Vagina (tissue), 2 donors: Measurements from ENCODE around the gene GNAO1. TPM values are rescaled to one million over a fixed set of nuclear protein-coding genes. Genes with fewer than 3 reads are reported as not detected.

Experiments used
- DNase-seq, 2 donors: peaks; one replicate each; pipeline ENCODE4 v3.0.0-alpha.2; 2017; ENCODE audit errors: extremely low spot score in 2 of 2
- H3K27ac ChIP-seq: fragments of 200-600 bp; sonication (generic); one replicate; pipeline ENCODE4 v1.5.1; 2019
- H3K27me3 ChIP-seq: fragments of 200-600 bp; sonication (generic); one replicate; pipeline ENCODE4 v1.5.1; 2019
- H3K36me3 ChIP-seq, 2 donors: fragments of 200-600 bp; sonication (generic); one replicate each; pipeline ENCODE4 v1.5.1; 2017 to 2019
- H3K4me1 ChIP-seq: fragments of 200-600 bp; sonication (generic); one replicate; pipeline ENCODE4 v1.5.1; 2019
- H3K4me3 ChIP-seq, 2 donors: fragments of 200-600 bp; sonication (generic); 1 replicate in 1 of 2; 2 replicates in 1 of 2; pipeline ENCODE4 v1.5.1; 2016 to 2019
- H3K9me3 ChIP-seq: fragments of 200-600 bp; sonication (generic); one replicate; pipeline ENCODE4 v1.5.1; 2019
- CTCF ChIP-seq, 3 experiments: fragments of 450-650 bp in 2 of 3; fragments of 200-600 bp in 1 of 3; sonication (generic) in 1 of 3; IDR thresholded peaks; one replicate each; pipeline ENCODE4 v1.5.1; 2017 to 2019; ENCODE audit warnings: antibody characterized with exemption in 3 of 3, mild to moderate bottlenecking in 2 of 3, moderate library complexity in 2 of 3
- POLR2A ChIP-seq, 2 donors: fragments of 450-650 bp; IDR thresholded peaks; one replicate each; pipeline ENCODE4 v1.6.1; 2017; ENCODE audit warnings: antibody characterized with exemption in 2 of 2, mild to moderate bottlenecking in 2 of 2, moderate library complexity in 2 of 2
- POLR2AphosphoS5 ChIP-seq, 2 donors: sonication (generic); formaldehyde crosslinking; IDR thresholded peaks; one replicate each; pipeline ENCODE4 v1.9.0; 2017; ENCODE audit warnings: antibody characterized with exemption in 2 of 2, mild to moderate bottlenecking in 2 of 2, low read depth in 1 of 2; ENCODE audit not compliant: insufficient read depth in 1 of 2
- intact Hi-C: fragments of 100-400 bp; cut with DNase I; formaldehyde crosslinking; loops from one replicate; pipeline ENCODE4 v1.15.1; 2023
- total RNA-seq: library from RNA; depleted of rRNA; stranded (reverse); fragments of >200 nt; gene quantifications from one replicate; pipeline ENCODE4 v1.2.3, GENCODE V29; 2016

Gene GNAO1
- total RNA-seq, 1 donor from 2014 or later: 16.2 TPM

DNA sequence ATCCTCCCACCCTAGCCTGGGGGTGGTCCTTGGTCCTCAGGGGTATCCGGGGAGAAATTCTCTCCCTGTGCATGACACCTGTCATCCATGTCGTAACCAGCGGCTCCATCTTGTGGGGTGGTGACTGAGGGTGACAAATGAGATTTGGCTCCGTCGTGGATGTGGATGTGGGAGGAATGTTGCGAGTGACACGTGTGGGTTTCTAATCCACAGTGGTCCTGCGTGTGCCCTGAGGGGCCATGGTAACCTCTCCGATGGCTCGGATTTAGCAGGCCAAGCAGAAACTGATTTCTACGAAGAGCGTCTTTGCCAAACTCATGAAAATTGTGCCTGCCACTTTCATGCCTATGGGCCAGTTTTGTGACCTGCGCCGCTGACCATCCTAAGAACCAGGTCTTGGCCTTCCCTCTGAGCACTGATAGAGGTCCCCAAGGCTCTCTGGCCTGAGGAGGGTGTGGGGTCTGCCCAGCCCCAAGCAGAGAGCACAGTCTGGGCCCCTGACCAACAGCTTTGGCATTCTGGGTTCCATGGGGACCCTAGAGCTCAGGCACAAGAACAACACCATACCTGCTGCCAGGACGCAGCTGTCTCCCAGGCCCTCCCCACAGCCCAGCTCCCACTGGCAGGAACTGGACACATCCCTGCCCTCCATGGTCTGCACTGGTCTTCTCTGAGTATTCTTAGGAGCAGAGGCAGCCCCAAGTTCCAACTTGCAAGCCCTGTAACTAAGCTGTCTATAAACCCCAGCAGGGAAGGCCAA, 155.0 kb downstream of the GNAO1 start:
- H3K36me3 ChIP-seq: no peaks in the 10 kb centered on the region
- H3K4me3 ChIP-seq: no peak overlapping the region
- H3K4me1 ChIP-seq: peaks cover 13% of the 10 kb centered on the region
- H3K27me3 ChIP-seq: no peaks in the 10 kb centered on the region
- H3K9me3 ChIP-seq: no peaks in the 10 kb centered on the region
- no peak for DNase-seq
- no peak overlapping the region for H3K27ac ChIP-seq
- TF ChIP-seq CTCF (IDR thresholded peaks at IDR 0.05) (no peak), POLR2A (IDR thresholded peaks at IDR 0.05) (no peak), POLR2AphosphoS5 (IDR thresholded peaks at IDR 0.05; ENCODE audit: insufficient read depth in 1 of 2, low read depth in 1 of 2) (no peak)
- intact Hi-C loops: no loop called here

DNA sequence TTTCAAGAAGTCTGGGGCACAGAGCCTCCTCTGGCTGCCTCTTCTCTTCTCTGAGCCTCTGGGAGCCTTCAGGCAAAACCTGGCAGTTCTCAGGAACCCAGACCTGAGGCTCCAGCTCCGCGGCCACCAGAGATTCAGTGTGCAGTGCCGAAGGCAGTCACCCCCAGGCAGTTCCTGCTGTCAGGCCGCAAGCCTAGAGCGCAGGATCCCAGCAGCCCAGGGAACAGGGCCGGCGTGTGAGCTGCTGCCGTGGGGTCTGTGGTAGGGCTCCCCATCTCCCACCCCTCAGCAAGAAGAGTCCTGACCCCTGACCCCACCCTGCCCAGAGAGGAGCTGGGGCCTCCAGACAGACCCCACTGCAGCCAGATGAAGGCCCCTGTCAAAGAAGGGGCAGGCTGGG, 155.9 kb downstream of the GNAO1 start:
- Histone ChIP-seq H3K4me3 (no peak overlapping the region), H3K27me3 (no peaks in the 10 kb centered on the region), H3K4me1 (peaks cover 9% of the 10 kb centered on the region), H3K9me3 (no peaks in the 10 kb centered on the region), H3K36me3 (no peaks in the 10 kb centered on the region), H3K27ac (no peak overlapping the region)
- intact Hi-C loops: no loop called here
- DNase-seq: no peak
- no peak for TF ChIP-seq POLR2A (IDR thresholded peaks at IDR 0.05)
- no peak for TF ChIP-seq POLR2AphosphoS5 (IDR thresholded peaks at IDR 0.05; ENCODE audit: insufficient read depth in 1 of 2, low read depth in 1 of 2)
- no peak for TF ChIP-seq CTCF (IDR thresholded peaks at IDR 0.05)

DNA sequence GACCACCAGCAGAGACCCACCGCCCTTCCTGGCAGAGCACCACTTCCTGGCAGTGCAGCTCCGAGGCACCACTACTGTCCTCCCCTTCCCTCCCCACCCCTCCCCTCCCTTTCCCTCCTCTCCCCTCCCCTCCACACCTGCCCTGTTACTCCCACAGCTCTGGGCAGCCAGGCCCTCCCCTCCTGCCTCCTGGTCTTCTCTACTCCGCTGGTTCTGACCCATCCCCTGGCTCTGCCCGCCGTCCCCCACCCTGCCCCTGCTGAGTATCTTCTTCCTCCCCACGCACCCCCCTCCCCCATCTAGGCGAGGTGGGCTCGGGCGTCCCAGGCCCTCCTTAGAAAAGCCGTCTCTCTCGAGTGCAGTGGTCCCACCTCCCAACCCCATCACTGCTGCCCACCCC, 156.4 kb downstream of the GNAO1 start:
- no peaks in the 10 kb centered on the region for H3K36me3 ChIP-seq
- no peaks in the 10 kb centered on the region for H3K9me3 ChIP-seq
- intact Hi-C loops: no loop called here
- H3K4me1 ChIP-seq: peaks cover 9% of the 10 kb centered on the region
- H3K27ac ChIP-seq: no peak overlapping the region
- no peak for DNase-seq
- TF ChIP-seq POLR2AphosphoS5 (IDR thresholded peaks at IDR 0.05; ENCODE audit: insufficient read depth in 1 of 2, low read depth in 1 of 2) (no peak), POLR2A (IDR thresholded peaks at IDR 0.05) (no peak), CTCF (IDR thresholded peaks at IDR 0.05) (no peak)
- no peak overlapping the region for H3K4me3 ChIP-seq
- H3K27me3 ChIP-seq: no peaks in the 10 kb centered on the region

DNA sequence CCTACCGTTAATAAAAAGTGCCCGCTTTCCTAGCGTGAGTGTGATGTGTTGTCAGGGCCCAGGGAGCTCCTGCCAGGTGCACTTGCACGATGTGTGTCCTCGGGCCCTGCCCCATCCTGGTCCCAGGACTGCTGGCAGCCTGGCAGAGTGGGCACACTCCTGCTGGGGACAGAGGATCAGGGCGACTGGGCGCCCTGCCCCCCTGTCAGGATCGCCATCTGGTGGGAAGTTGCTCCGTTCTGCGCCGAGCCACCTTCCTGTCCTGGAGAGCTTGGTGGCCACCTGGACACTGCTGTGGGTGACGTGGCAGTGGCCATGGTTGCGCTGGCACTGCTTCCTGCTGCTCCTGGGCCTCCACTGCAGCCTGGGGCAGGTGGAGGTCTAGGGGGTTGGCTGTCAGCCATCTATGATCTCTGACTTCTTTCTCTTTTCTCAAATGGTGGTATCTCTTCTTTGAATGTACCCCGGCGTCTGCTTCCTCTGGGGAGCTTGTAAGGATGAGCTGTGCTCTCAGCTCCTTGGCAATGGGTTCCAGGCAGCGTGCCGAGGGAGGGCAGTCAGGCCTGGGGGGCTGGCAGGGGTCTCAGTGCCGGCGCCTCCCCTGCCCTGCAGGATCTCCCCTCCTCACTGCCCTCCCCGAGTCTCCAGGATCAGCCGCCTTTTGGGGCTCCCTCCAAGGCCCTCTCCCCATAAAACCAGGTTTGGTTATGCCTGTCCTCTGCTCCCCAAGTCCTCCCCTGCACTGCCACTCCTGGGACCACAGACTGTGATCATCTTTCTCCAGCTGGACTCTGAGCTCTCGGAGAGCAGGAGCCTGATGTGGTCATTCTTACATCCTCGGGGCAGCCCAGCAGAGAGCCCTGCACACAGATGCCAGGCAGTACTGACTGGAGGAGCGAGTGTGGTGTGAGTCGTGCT, 157.1 kb downstream of the GNAO1 start:
- Histone ChIP-seq H3K27ac (no peak overlapping the region), H3K4me1 (peaks cover 8% of the 10 kb centered on the region), H3K27me3 (no peaks in the 10 kb centered on the region), H3K36me3 (no peaks in the 10 kb centered on the region), H3K4me3 (no peak overlapping the region), H3K9me3 (no peaks in the 10 kb centered on the region)
- intact Hi-C loops: no loop called here
- TF ChIP-seq POLR2A (IDR thresholded peaks at IDR 0.05) (no peak), POLR2AphosphoS5 (IDR thresholded peaks at IDR 0.05; ENCODE audit: insufficient read depth in 1 of 2, low read depth in 1 of 2) (no peak), CTCF (IDR thresholded peaks at IDR 0.05) (no peak)
- DNase-seq: no peak

DNA sequence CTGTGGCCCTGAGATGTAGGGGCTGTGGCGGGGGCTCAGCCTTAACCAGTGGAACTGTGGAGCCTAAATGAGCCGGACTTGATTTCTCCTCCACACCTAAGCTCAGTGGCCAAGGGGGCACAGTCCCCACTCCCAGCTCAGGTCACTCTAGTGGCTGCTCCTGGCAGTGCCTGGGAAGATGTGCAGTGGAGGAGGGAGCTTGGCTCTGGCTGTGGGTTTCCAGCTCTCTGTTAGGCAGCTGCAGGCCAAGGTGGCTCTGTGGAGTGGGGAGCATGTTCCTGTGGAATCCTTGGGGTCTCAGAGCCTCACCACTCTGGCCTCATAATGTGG, 157.8 kb downstream of the GNAO1 start:
- Histone ChIP-seq H3K4me1 (peaks cover 2% of the 10 kb centered on the region), H3K9me3 (no peaks in the 10 kb centered on the region), H3K27ac (no peak overlapping the region), H3K36me3 (no peaks in the 10 kb centered on the region), H3K4me3 (no peak overlapping the region), H3K27me3 (no peaks in the 10 kb centered on the region)
- no peak for DNase-seq
- intact Hi-C loops: no loop called here
- TF ChIP-seq POLR2AphosphoS5 (IDR thresholded peaks at IDR 0.05; ENCODE audit: insufficient read depth in 1 of 2, low read depth in 1 of 2) (no peak), POLR2A (IDR thresholded peaks at IDR 0.05) (no peak), CTCF (IDR thresholded peaks at IDR 0.05) (no peak)
